HG03196 (cell line): ENCODE measurements around the gene IL1RN.

Experiments used
- ATAC-seq: cut with Tn5 transposase; IDR thresholded peaks from one replicate; pipeline ENCODE4 v1.9.1; 2021; ENCODE audit not compliant: unreplicated experiment

IL1RN gene

GRCh38 chr2:113124984-113125855, 2.2 kb upstream of the IL1RN start:
- no peak for ATAC-seq

- no peak for ATAC-seq
Measured at GRCh38 chr2:113127646-113128570, 510 bp downstream of the IL1RN start.

GRCh38 chr2:113129519-113130078, 2.2 kb downstream of the IL1RN start:
- no peak for ATAC-seq

- no peak for ATAC-seq
Measured at GRCh38 chr2:113131352-113132185, 4.2 kb downstream of the IL1RN start.

- no peak for ATAC-seq
Measured at GRCh38 chr2:113132414-113133021, 5.1 kb downstream of the IL1RN start.

- ATAC-seq: no peak
Measured at GRCh38 chr2:113133704-113134598, 6.6 kb downstream of the IL1RN start.

GRCh38 chr2:113134717-113135116, 7.3 kb downstream of the IL1RN start:
- ATAC-seq: no peak

- ATAC-seq: no peak
Measured at GRCh38 chr2:113135317-113135716, 7.9 kb downstream of the IL1RN start.

GRCh38 chr2:113136828-113137775, 9.7 kb downstream of the IL1RN start:
- ATAC-seq: no peak

- no peak for ATAC-seq
Measured at GRCh38 chr2:113137827-113138226, 10.4 kb downstream of the IL1RN start.

- ATAC-seq: no peak
Measured at GRCh38 chr2:113138428-113139322, 11.3 kb downstream of the IL1RN start.

GRCh38 chr2:113141451-113141850, 14.1 kb downstream of the IL1RN start:
- ATAC-seq: no peak

- ATAC-seq: no peak
Measured at GRCh38 chr2:113142290-113142689, 14.9 kb downstream of the IL1RN start.

- no peak for ATAC-seq
Measured at GRCh38 chr2:113144259-113144658, 16.9 kb downstream of the IL1RN start.

GRCh38 chr2:113148606-113149552, 21.5 kb downstream of the IL1RN start:
- ATAC-seq: no peak
